GM18951 (cell line): ENCODE data around the gene PAX2.

ENCODE experiments used
- POLR2A ChIP-seq: IDR thresholded peaks from 4 replicates; pipeline ENCODE4 v1.6.1; 2011; ENCODE audit warnings: mild to moderate bottlenecking; ENCODE audit not compliant: insufficient read length, insufficient read depth; ENCODE audit errors: extremely low read depth
- in situ Hi-C: fragments of 300-500 bp; cut with MboI; formaldehyde crosslinking; loops from one replicate; pipeline ENCODE4 v1.12.0; 2022; ENCODE audit warnings: low sequenced_read_pairs, mixed read lengths, inconsistent platforms; ENCODE audit not compliant: unreplicated experiment

The PAX2 gene

DNA sequence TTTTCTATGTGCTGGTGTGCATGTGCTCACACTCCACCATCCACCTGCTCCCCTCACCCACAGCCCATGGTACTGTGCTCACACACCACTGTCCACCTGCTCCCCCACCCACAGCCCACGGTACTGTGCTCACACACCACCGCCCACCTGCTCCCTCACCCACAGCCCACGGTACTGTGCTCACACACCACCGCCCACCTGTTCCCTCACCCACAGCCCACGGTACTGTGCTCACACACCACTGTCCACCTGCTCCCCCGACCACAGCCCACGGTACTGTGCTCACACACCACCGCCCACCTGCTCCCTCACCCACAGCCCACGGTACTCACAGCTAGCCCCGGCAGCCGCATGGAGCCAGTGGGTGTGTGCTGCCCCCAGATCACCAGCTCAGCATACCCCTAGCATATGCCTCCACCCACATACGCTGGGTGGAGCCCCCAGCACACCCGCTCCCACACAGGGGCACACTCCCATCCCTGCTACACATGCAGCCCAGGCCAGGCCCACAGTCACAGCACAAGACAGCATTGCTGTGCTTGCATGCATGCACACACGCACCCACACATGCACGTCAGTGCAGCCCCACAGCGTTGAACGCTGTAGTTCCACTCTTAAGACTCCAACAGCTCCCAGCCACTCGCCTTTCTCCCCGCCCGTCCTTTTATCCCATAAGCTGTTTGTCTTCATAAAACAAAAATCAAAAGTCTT lies 62.0 kb downstream of the PAX2 start:
- in situ Hi-C loops, result no loop called here
- TF ChIP-seq POLR2A, result no peak

- in situ Hi-C loops, result no loop called here
These were observed 63.5 kb downstream of the PAX2 start for GRCh38 chr10:100808876-100809275.

GRCh38 chr10:100810091-100810834 lies 64.9 kb downstream of the PAX2 start:
- no peak for TF ChIP-seq POLR2A
- in situ Hi-C loops, result no loop called here

More at GRCh38 chr10:100808876-100809275, 63.5 kb downstream of the PAX2 start:
- no peak for TF ChIP-seq POLR2A

DNA sequence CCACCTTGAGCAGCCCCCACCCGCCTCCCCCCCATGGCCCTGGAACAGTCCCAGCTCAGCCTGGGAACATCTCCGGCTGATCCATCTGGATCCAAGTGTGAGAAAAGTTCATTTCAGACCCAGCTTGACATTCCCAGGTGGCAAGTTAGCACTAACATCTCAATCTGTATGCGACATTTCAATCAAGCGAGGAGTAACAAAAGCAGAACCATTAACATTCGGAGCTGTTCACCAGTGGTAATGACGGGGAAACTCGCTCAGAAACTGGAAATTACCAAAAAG lies 65.4 kb downstream of the PAX2 start:
- in situ Hi-C loops, result no loop called here
- TF ChIP-seq POLR2A, result no peak

GRCh38 chr10:100811261-100811660 lies 65.9 kb downstream of the PAX2 start:
- in situ Hi-C loops, result no loop called here

GRCh38 chr10:100811752-100812750 lies 66.7 kb downstream of the PAX2 start:
- no peak for TF ChIP-seq POLR2A
- in situ Hi-C loops, result no loop called here

More at GRCh38 chr10:100811261-100811660, 65.9 kb downstream of the PAX2 start:
- TF ChIP-seq POLR2A, result no peak

- in situ Hi-C loops, result no loop called here
- TF ChIP-seq POLR2A, result no peak
These were observed 67.6 kb downstream of the PAX2 start for GRCh38 chr10:100812978-100813377.

DNA sequence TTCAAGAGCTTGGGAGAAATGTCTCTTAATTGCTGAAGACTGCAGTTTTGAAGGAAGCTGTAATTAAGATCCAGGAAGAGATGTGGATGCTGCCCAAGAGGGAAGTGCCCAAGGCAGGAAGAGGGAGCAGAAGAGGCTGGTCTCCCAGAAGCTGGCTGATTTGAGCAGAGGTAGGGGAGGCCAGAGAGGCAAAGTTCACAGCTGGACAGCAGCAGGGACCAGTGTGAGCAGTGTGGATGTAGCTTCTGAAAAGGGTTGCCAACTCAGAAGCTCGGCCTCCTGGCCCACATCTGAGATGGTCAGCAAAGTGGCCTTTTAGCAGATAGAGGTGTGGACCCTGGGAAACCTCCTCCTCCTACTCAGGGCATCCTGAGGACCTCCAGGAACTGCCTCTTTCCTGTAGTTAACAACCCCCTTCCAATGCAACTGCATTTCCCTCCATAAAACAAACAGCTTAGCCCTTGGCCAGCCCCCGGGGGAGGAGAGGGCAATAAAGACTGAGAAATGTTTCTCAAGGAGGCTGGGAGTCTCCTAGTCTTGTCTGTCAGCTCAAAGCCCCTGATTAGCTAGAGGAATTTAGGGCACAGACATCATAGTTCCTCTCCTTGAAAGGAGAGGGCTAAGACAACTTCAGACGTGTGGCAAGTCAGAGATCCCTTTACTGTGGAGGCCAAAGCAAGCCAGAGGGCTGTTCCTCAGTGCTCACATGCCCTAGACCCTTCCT lies 69.5 kb downstream of the PAX2 start:
- no peak for TF ChIP-seq POLR2A
- in situ Hi-C loops, result no loop called here

GRCh38 chr10:100816671-100817070 lies 71.3 kb downstream of the PAX2 start:
- in situ Hi-C loops, result no loop called here
- TF ChIP-seq POLR2A, result no peak

GRCh38 chr10:100817268-100817839 lies 72.0 kb downstream of the PAX2 start:
- in situ Hi-C loops, result no loop called here
- TF ChIP-seq POLR2A, result no peak

GRCh38 chr10:100819424-100819823 lies 74.0 kb downstream of the PAX2 start:
- in situ Hi-C loops, result no loop called here
- no peak for TF ChIP-seq POLR2A

- no peak for TF ChIP-seq POLR2A
- in situ Hi-C loops, result no loop called here
These were observed 77.8 kb downstream of the PAX2 start for GRCh38 chr10:100823194-100823593.

DNA sequence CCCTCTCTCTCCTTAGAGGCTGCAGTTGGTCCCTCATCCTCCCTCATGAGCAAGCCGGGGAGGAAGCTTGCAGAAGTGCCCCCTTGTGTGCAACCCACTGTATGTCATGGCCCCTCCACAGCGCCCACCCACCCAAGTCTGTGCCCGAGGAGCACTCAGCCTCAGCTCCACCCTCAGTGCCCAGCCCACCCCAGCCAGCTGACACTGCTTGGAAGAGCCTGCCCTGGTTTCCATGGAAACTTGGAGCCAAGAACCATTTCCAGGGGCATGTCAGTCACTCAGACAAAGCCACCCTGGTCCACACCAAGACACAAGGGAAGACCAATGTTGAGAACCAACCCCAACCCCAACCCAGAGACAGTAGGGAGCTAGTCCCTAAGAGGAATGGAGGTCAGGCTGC lies 79.5 kb downstream of the PAX2 start:
- in situ Hi-C loops, result no loop called here
- TF ChIP-seq POLR2A, result no peak
